SIG-M5 treated with dmso at 0.1 percent for 504 hours (cell line): ENCODE data around the gene WDR18.

ENCODE experiments used
- DNase-seq: peaks from one replicate; lab custom pipeline; 2025; ENCODE audit not compliant: unreplicated experiment; lab: John Stamatoyannopoulos, UW

The WDR18 gene

DNA sequence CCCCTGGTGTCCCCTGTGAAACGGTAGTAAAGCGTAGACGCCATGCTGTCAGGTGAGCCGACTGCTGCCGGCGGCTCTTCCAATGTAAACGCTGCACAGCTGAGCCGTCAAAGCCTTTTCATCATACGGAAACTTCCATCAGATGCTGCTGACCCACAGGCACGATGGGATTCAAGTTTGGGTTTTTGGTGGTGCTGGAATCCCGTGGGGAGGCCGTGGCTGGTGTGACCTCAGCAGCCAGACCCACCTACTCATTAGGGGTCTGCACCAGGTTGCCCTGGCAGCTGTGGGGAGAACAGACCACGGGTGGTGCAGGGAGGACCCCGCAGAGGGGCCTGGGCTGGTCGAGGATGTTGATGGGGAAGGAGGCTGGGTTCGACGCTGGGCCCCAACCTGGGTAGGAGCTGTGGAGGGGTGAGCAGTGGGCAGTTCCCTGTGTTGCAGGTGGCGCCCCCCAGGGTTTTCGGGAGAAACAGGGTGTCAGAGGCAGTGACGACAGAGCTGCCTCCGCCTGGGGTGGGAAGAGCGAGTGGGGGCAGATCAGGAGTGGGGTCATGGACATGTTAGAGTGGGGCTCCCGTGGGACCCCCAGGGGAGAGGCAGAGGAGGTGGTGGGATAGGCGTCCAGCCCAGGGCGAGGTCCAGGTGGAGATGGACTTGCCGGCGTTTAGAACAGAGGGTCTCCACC, 22.7 kb downstream of the WDR18 start:
- no peak for DNase-seq

DNA sequence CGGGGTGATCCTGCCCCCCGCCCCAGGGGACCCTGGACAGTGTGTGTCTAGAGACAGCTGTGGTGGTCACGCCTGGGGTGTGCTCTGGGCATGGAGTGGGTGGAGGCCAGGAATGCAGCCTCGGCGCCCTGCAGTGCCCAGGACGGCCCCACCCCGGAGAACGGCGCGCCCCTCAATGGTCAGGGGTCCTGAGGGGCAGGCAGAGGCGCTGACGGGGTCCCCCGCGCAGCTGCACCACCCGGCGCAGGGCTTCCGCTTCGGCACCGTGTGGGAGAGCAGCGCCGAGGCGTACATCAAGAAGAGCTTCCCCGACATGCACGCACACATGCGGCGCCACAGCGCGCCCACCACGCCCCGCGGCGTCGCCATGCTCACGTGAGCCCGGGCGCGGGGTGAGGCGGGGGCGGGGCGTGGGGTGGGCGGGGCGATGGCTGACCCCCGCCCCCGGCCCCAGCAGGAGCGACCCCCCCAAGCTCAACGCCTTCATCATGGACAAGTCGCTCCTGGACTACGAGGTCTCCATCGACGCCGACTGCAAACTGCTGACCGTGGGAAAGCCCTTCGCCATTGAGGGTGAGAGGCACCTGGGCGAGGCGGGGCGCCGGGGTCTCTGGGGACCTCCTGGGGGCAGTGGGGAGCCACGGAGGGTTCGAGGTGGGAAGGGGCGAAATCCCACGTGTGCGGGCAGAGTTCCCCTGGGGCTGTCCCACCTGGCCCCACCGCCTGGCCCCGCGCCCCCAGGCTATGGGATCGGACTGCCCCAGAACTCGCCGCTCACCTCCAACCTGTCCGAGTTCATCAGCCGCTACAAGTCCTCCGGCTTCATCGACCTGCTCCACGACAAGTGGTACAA, 23.5 kb downstream of the WDR18 start:
- DNase-seq: no peak

DNA sequence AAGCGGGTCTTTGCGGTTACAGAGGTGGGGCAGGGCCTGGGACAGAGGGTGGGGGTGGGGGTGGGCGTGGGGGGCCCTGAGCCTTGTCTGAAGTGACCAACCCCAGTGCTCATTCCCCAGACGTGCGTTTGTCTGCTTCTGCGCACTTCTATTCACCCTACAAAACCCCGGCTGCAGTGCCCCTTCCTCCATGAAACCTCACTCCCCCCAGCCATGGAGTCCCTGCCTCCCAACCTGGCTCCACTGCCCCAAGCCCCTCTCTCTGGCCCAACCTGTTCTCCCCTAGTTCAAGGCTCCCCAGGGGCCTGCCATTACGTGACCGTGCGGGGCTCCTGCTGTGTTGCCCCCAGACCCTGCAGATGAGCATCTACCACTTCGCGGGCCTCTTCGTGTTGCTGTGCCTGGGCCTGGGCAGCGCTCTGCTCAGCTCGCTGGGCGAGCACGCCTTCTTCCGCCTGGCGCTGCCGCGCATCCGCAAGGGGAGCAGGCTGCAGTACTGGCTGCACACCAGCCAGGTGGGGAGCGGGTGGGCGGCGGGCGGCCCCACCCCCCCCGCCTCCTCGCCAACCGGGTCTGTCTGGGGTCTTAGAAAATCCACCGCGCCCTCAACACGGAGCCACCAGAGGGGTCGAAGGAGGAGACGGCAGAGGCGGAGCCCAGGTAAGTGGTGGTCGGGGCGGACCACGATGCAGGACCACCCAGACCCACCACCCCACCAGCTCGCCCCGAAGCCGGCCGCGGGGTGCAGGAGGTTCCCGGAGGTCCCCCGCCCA, 24.3 kb downstream of the WDR18 start:
- DNase-seq: no peak

DNA sequence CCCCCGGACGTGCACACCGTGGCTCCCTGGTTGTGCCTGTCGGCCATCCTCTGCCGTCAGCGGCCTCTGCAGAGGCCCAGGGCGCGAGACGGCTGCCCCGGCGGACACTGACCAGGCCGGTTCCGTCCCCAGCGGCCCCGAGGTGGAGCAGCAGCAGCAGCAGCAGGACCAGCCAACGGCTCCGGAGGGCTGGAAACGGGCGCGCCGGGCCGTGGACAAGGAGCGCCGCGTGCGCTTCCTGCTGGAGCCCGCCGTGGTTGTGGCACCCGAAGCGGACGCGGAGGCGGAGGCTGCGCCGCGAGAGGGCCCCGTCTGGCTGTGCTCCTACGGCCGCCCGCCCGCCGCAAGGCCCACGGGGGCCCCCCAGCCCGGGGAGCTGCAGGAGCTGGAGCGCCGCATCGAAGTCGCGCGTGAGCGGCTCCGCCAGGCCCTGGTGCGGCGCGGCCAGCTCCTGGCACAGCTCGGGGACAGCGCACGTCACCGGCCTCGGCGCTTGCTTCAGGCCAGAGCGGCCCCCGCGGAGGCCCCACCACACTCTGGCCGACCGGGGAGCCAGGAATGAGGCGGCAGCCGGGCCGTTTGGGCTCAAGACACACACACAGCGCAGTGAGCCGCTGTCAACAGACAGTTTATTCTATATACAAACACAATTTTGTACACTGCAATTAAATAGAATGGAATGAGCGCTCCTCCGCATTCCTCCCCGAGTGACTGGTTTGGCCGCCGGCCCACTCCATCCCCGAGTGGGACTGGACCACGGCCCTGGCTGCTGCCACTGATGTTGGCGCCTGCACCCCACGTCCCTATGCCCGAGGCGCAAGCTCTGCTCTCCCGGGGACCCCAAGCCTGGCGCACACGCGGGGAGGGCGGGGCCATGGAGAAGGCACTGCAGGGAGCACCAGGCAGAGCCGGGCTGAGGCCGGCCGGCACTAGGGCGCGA, 25.2 kb downstream of the WDR18 start:
- no peak for DNase-seq

DNA sequence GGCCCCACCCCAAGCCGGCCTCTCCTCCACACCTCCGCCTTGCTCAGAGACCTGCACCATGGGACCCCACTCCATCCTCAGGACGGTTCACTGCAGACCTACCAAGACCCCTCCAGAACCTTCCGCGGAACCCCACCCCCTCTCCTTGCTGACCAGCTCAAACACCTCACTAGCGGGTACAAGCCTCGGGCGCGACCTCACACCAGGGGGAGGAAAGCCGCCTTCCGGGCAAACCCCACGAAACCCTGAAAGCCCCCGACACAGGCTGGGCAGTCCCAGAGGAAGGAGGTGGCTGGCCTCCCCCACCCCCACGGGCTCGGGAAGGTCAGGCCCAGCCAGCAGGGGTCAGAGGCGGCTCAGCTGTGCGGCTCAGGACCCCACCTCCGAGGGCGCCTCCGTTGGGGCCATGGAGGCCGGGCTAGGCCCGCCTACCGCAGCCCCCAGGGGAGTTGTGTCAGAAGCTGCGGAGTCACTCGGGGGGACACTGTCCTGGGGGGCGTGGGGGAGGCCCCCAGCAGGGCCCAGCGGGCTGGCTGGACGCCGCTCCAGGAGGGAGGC, 25.9 kb downstream of the WDR18 start:
- DNase-seq: no peak

DNA sequence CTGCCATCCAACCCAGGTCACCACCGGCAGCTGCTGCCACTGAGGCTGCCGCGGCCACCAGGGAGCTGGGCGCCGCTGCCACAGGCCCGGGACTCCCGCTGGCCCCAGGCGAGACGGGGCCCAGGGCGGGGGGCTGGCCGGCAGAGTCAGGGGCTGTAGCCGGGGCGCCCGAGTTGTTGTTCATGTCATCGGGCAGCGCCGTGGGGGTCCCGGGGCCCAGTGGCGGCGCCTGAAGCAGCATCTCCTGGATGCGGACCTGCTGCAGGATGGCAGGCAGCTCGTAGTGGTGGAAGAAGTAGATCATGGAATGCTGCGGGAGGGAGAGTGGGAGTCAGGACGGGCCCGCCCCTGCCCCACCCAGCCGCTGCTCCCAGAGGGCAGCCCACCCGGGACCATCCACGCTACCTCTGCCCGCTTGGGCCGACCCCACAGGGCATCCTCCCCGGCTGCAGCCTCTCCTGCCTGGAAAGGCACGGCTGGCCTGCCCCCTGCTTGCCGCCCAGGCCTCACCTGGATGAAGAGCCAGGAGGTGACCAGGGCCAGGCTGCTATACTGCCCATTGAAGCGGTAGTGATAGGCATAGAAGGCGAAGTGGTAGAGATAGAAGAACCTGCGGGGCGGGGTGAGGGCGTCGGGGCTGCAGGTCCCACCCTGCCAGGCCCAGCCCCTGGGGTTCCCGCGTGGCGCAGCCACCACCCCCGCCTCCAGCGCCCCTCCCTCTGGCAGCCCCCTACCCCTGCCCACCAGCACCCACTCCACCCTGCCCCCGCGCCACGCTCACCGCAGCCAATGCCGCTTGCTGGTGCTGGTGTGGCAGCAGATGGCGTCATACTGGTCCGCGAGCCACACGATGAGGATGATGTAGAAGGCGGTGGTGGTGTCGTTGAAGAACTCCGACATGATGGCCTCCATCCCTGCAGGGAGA, 26.7 kb downstream of the WDR18 start:
- DNase-seq: no peak

DNA sequence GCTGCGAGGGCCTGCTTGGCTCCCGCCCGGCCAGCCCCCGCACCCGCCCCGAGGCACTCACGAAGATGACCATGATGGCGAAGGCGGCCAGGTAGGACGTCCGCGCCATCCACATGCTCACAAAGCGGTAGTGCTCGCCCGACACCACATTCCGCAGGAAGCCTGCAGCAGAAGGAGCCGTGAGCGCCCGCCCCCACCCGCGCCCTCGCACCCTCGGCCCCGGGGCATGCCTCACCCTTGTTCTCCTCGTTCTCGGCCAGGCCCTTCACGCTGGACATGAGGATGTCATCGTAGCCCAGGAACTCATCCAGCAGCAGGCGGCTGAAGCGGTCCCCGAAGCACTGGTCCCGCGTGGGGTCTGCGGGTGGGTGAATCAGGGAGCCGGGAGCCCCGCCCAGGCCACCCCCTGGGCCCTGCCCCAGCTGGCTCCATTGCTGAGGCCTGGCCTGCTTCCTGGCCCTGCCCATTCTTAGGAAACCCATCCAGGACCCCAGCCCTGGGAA, 27.7 kb downstream of the WDR18 start:
- DNase-seq: no peak

DNA sequence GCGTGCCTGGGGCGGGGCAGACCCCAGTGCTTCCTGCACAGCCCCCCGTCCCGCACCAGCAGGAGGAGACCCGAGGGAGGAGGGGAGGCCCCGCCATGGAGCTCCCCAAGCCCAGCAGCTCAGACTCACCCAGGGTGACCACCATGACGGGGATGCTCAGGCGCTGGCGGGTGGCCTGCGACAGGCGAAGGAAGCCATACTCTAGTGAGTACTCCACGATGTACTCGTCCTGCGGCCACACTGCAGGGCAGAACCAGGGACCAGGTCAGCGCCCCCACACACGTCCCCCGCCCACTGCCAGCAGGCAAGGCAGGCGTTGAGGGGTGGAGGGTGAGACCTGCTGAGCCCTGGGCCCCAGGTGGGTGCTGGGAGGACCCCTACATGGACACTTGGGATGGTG, 28.2 kb downstream of the WDR18 start:
- DNase-seq: no peak

DNA sequence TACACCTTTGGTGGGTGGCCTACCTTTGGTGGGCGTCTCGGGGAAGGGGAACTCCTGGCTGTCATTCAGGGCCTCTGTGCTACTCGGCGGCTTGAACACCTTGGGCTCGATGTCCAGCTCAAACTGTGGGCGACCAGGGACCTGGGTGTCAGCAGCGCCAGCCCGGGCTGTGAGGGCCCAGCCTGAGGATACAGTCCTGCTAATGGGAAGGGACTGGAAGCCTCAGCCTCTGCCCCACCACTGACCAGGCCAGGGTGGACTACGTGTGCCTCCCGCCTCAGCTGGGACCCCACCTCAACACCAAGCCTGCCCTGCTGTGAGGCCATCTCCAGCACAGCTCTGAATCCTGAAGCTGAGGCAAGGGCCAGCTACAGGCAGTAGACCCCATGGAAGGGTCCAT, 29.1 kb downstream of the WDR18 start:
- no peak for DNase-seq

DNA sequence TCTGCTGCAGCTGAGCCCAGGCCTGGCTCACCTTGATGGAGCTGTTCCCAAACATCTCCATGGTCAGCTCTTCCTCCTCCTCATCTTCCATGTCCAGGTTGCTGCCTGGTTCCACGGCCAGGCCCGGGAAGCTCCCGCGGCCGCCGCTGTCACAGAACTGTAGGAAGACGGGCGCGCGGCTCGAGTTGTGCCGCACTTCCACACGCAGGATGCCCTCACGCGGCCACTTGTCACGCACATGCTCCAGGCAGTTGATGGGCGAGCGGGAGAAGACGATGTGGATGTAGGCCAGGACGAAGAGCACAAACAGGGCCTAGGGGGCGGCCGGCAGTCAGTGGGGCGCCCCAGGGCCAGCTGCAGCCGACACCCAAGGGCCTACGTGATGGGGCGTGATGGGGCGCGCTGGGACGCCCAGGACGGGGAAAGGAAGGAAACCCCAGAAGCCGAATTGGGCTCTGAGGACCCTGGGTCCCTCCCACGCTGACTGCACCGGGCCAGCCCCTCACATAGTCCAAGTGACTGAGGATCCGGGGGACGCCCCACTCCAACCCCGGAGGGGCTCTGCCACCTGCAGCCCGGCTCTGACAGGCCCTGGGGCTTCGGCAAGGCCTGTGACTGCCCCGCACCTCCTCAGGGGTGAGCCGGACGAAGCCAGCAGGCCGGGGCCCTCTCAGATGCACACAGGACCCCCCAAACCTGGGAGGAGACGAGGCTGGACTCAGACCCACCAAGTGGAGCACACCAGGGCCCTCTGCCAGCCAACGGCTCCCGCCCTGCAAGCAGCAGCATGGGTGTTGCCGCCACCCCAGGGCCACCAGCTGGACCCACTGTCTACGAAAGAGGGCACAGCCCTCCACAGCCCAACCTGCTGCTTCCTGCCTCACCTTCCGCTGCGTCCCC, 30.3 kb downstream of the WDR18 start:
- no peak for DNase-seq

DNA sequence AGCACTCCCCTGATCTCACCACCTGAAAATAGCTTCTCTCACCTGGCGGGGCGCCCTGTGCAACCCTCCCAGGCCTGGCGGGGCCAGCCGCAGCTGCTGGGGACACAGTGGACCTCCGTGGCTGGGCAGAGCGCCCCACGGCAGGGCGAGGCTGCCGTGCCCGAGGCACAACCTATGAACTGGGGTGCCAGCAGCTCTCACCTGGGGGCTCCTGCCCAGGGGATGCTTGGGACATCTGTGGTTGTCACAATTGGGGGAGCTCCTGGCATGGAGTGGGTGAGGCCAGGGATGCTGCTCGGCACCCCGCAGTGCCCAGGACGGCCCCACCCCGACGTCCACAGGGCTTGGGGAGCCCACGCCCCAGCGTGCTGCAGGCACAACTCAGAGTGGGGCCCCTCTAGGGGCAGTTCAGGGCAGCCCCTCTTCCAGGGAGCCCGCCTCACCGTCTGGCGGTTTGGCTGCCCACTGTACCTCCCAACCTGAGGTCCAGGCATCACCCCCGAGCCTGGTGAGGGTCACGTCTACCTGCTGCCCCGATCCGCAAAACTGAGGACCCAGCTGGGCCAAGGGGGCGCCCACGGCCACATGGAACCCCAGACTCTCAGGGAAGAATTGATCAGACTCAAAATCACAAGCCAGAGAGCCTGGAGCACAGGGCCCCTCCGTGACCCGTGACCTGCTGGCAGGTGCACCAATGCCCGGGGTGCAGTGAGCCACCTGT, 31.1 kb downstream of the WDR18 start:
- DNase-seq: no peak

DNA sequence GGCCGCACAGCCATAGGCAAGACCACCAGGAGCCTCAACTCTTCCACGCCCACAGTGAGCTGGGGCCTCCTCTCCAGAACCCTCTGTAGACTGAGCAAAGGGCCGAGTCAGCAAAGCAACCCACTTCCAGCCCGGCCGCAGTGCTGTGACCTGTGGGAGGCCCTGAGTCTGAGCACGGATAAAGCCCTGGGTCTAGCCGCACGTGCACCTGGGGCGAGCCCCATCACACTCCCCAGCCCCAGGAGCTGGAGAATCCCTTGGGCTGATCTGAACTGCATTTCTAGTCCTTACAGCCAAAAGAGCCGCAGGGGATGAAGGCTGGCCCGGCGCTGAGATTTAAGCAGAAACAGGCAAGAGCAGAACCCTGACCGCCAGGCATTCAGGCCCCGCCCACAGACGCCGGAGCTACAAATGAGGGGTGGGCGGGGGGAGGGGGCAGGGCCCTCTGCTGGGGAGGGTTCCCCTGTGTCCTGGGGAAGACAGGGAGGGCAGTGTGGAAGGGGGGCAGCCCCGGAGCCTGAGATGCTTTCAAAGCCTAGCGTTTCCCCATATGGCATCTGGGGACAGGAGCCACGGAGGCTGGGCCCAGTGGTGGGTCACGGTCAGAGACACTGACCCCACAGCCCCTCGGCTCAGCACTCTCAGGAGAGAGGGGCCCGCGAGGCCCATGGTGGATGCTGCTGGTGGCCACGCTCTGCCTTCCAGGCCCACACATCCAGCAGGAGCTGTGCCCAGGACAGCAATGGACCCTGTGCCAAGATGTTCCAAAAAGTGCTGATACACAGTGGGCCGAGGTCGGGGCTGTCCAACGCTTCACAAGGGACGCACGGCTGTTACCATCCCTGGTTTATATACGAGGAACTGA, 31.9 kb downstream of the WDR18 start:
- DNase-seq: no peak

DNA sequence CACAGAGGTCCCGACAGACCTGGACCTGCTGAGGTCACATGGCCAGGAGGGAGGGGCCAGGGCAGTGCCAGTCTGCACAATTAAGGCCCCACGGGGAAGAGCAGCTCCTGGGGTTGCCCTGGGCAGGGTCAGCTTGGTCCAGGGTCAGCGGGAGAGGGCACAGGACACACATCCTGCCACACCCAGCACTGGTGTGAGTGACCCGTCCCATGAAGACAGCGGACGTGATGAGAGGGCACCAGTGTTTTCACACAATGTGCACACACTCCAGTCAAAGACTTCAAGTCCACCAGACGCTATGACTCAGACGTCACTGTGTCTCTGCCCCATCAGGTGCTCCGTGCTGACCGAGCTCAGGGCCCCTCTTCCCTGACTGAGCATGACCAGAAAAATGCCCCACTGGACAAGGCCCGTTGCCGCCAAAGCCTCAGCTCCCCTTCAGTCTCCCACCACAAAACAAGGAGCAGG, 32.5 kb downstream of the WDR18 start:
- DNase-seq: no peak

DNA sequence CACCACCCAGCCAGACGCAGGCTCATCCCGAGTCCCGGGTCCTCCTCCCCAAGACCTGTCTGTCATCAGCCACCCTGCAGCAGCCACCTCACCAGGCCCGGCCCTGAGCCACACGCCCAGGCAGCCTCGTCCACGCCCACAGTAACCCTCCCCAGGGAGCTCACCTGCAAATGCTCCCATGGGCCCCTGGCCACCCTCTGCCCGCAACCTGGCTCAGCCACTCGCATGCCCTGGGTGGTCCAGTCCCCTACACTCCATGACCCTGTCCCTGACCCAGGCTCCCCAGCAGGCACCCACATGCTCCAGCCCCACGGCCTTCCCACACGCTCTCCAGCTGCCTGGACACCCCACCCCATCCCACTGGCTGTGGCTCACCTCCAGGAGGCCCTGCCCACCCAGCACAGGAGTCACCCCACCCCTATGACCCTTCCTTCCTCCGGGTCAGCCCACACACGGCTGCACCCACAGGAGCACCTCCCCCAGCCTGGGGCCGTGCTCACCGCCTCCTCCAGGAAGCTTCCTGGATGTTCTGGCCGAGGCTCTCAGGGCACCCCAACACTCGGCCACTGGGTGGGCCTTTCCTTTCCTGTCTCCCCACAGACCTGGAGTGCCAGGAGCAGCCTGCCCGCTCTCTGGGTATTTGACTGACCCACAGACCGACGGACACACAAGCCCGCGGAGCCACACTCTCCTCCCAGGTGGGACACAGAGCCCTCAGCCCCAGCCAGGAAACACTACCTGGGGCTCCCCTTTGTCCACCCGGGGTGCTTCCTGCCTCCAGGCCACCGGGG, 33.2 kb downstream of the WDR18 start:
- DNase-seq: no peak

DNA sequence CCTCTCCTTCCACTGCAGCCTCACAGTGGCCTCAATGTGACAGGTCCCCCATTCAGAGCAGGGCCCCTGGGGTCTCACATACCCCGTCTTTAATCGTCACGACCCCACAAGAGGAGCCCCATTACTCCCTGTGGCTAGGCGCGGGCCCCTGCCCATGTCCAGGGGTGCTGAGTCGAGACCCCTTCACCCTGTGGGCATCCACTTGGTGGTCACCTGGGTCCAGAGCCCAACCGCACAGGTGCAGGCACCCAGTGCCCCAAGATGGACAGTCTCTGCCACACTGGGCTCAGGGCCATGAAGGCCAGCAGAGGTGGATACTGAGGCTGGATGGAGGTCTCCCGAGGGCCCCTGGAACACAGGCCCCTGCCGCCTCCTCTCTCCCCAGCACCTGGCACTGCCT, 33.8 kb downstream of the WDR18 start:
- DNase-seq: no peak

DNA sequence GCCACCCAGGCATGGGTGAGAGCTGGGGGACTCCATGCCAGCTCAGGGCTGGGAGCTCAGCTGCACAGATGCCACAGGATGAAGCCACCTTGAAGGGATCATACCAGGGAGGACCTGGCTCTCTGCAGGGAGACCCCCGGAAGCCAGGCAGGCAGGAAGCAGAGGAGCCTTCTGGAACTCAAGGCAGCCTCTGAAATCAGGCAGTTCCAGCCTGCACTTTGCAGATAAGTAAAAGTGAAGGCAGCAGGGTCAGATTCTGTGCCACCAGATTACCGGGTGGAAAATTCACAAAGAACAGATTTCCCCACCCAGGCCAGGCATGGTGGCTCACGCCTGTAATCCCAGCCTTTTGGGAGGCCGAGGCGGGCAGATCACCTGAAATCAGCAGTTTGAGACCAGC, 34.2 kb downstream of the WDR18 start:
- DNase-seq: no peak
